CD4-positive, alpha-beta T cell treated with Interleukin-6 for 4 hours (primary cell): ENCODE data around the gene GPX8.

Experiments
- DNase-seq: peaks from one replicate; pipeline ENCODE4 v3.0.0-alpha.2; 2020; ENCODE audit warnings: mixed read lengths

The GPX8 gene, protein sequence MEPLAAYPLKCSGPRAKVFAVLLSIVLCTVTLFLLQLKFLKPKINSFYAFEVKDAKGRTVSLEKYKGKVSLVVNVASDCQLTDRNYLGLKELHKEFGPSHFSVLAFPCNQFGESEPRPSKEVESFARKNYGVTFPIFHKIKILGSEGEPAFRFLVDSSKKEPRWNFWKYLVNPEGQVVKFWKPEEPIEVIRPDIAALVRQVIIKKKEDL

DNA sequence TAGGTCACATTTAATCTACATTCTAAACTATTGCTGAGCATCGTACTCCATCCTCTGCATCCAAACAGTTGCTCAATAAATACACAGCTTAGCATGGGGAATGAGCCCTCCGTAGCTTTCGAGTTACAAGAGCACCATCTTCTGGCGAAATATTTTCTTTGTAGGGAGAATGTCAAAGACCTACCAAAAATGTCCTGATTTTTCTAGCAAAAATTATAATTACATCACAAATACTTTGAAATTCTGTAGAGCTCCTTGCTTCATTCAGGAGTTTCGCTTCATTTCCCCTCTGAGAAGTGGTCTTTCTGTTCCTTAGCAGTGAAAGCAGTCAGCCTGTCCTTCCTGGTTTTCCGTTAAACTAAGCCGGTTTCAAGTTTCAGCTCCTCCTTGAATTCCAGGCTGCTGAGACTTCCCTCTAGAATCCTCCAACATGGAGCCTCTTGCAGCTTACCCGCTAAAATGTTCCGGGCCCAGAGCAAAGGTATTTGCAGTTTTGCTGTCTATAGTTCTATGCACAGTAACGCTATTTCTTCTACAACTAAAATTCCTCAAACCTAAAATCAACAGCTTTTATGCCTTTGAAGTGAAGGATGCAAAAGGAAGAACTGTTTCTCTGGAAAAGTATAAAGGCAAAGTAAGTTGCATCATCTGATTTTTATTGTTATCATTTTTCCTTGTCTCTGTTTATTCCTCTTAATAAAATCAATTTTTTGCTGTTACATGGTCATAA is at the start of gene GPX8:
GPX8 (plus strand) TSS at position 409 of the 730 bp plus-strand sequence; CDS start at position 431, 22 bp downstream.
- peak; percentile 20 for DNase-seq

- DNase-seq, result no peak
These were observed 49.8 kb upstream of the GPX8 start for GRCh38 chr5:55110217-55110616.

GRCh38 chr5:55113327-55113726 is 46.6 kb upstream of the GPX8 start:
- DNase-seq, result no peak

GRCh38 chr5:55114061-55114460 is 45.9 kb upstream of the GPX8 start:
- DNase-seq, result no peak

- DNase-seq, result no peak
These were observed 36.6 kb upstream of the GPX8 start for GRCh38 chr5:55123365-55123764.

- no peak for DNase-seq
These were observed 25.8 kb upstream of the GPX8 start for GRCh38 chr5:55134053-55134722.

DNA sequence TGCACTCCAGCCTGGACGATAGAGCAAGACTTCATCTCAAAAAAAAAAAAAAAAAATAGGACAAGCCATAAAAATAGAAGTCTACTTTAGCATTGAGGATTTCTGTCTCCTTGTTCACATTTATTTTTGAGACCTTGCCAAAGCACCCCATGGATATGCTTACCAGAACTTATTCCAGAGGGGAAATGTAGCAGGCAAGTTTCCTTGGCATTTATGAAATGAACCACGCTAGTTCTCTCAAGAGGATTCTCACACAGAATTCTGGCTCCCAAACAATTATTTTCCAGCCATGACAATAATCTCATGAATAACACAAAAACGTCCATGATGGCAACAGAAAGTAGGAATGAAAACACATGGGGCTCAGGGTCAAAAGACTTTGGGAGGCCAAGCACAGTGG is 23.4 kb upstream of the GPX8 start:
- DNase-seq, result no peak

DNA sequence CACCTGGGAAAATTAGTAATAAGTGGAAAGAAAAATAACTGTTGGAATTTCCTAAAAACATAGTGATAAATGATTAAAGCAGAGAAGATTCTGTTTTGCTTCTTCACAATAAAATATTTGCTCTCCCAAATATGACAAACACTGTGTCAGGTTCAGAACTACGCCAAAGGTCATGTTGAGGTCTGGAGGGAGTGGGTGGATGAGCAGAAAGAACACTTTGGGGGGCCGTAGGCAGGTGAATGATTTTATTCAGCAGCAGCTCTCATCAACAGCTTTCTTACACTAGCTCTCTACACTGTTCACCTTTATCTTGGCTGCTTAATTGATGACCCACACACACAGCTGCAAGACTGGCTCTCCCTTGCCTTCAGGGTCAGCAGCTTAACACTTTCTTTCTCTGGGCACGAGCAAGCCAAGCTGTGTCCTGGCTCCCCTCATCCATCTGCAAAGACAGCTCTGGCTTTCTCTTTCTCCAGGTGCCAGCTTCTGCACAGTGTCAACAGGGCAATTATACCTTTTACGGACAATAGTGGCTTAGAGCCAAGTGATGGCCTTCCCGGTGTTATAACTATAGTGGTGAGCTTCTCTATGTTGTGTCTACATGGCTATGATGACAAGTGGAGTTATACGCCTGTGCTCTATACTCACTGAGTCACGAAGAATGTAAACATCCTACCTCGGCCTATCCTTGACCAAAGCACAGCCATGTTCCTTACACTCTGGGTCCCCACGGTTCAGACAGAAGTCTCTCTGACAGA is 18.9 kb upstream of the GPX8 start:
- DNase-seq, result no peak

- DNase-seq, result no peak
These were observed 17.9 kb upstream of the GPX8 start for GRCh38 chr5:55141945-55142690.

GRCh38 chr5:55143624-55144023 is 16.3 kb upstream of the GPX8 start:
- DNase-seq, result no peak

GRCh38 chr5:55146080-55146479 is 13.9 kb upstream of the GPX8 start:
- DNase-seq, result no peak

- DNase-seq, result peak; percentile 85
These were observed 13.3 kb upstream of the GPX8 start for GRCh38 chr5:55146543-55147151.

GRCh38 chr5:55149308-55149795 is 10.6 kb upstream of the GPX8 start:
- no peak for DNase-seq

- no peak for DNase-seq
These were observed 7.8 kb upstream of the GPX8 start for GRCh38 chr5:55151923-55152842.

DNA sequence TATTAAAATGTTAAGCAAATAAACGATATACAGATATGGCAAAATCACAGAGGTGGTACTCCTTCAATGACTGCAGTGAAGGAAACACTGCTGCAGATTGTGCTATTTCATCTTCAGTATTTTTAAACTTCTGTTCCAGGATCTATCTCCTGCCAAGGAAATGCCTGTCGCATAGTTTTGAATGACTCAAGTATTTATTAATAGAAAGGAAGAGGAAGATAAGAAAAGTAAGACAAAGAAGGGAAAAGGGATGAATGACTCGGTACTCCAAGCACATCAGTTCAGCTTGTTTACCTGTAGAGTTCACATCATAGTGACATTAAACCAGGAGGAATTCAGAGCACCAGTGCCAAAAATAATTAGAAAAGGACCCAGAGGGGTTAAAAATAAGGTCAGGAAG is 5.1 kb upstream of the GPX8 start:
- DNase-seq, result no peak

DNA sequence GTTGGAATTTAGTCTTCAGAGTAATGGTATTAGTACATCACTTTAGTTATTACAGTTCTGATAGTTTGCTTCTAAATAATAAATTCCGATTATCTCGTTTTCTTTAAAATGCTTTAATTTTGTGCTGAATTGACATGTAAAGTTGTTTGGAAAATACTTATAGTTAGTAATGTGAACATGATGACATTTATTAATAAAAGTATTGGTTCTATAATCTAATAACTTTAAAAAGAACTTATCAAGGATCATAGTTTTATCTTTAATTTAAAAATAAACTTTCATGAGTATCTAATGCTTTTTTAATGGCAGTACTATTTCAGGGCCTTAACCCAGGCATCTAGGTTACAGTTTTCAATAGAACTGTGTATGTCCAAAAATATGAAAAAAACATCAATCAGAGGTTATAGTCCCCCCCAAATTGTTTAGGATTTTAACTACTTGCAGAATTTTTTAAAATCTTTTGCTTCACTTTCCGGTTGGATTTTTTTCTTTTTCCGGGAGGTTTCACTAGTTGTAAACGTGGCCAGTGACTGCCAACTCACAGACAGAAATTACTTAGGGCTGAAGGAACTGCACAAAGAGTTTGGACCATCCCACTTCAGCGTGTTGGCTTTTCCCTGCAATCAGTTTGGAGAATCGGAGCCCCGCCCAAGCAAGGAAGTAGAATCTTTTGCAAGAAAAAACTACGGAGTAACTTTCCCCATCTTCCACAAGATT is 680 bp downstream of the GPX8 start:
- DNase-seq, result no peak

DNA sequence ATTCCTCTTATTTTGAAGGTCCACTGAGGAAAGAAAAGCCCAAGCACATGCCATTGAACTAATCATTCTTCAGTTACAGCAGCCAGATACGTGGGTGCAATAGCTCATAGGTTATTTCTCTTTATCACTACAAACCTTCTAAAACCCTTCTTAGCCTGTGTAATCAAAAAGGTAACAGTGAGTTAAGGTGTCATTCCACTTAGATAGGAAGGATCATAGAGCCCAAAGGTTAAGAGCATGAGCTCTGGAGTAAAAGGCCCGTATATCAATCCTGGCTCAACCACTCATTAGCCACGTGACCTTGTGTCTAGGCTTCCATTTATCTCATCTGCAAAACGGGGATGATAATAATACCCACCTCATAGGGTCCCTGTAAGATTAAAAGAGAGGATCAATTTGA is 2.7 kb downstream of the GPX8 start:
- no peak for DNase-seq

GRCh38 chr5:55171471-55171870 is 11.5 kb downstream of the GPX8 start:
- no peak for DNase-seq

DNA sequence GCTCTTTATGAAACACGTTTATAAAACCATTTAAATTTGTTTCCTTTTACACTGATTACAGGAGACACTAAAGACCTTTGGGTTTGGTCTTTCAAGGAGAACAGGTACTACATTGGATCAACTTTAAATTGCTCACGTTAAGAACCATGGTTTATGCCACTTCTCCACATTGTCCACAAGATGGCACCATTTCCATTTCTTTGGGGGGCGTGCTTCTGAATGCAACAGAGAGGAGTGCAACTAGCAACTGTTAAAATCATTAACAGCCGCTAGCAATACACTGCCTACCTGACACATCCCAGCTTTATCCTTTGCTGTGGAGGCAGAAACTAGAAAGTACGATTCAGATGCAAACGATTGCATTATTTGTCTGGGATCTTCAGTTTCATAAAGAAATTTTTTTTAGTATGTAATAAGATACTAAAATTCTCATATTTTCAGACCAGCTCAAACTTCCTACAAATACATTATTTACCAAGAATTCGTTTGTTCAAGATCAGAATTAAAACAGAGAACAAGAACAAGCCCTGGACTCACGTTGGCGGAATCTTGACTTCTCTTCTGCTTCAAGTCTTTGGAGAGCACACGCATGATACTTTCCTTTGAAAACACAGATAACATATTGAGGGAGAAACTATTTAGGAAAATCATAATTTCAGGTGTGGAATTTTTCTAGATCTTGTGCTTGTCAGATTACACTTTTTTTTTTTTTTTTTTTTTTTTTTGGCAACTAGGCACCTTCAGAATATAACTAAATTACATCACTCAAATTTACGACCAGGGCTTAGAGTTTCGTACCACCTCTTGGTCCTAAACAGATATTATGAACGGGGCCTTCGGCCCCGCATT is 12.3 kb downstream of the GPX8 start:
- DNase-seq, result peak; percentile 62
